GM20000 (cell line): ENCODE results near the gene H2BW1.
"Not testable (repeated sequence)": the region's sequence is repeated elsewhere in the genome, so short reads cannot be mapped to it uniquely, and the experiment has no call there.

Source experiments
- DNase-seq: peaks from one replicate; pipeline ENCODE4 v3.0.0; 2012; ENCODE audit warnings: low spot score
- TF ChIP-seq, protein P1 (sequence below): IDR thresholded peaks from 2 replicates; pipeline ENCODE4 v1.5.1; 2012; ENCODE audit warnings: mild to moderate bottlenecking, control low read depth; ENCODE audit errors: extremely low read depth, missing control alignments

H2BW1 gene, protein sequence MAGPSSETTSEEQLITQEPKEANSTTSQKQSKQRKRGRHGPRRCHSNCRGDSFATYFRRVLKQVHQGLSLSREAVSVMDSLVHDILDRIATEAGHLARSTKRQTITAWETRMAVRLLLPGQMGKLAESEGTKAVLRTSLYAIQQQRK

DNA sequence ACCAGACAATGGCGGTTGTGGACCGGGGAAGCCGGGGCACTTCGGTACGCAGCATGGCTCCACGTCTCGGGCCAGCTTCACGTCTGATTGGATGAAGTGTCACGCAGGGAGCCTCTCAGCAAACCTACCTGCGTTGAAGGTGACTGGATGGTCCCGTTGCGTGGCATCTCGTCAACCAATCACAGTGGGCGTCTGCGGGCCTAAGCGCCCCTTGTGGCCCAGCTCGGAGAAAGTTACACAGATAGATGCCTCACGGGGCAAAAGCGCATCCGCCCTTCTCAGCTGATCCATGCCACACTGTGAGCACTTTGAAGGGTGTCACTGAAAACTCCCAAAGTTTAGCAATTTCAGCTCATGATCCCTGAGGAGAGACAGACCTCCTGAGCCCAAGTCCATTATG is at the start of gene H2BW1:
TSS of gene H2BW1 (minus strand) at position 103 of the 400 bp plus-strand sequence. CDS start 132 bp downstream, outside the sequence.
- TF ChIP-seq, protein P1, sequence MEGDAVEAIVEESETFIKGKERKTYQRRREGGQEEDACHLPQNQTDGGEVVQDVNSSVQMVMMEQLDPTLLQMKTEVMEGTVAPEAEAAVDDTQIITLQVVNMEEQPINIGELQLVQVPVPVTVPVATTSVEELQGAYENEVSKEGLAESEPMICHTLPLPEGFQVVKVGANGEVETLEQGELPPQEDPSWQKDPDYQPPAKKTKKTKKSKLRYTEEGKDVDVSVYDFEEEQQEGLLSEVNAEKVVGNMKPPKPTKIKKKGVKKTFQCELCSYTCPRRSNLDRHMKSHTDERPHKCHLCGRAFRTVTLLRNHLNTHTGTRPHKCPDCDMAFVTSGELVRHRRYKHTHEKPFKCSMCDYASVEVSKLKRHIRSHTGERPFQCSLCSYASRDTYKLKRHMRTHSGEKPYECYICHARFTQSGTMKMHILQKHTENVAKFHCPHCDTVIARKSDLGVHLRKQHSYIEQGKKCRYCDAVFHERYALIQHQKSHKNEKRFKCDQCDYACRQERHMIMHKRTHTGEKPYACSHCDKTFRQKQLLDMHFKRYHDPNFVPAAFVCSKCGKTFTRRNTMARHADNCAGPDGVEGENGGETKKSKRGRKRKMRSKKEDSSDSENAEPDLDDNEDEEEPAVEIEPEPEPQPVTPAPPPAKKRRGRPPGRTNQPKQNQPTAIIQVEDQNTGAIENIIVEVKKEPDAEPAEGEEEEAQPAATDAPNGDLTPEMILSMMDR: no peak
- DNase-seq: no peak

DNA sequence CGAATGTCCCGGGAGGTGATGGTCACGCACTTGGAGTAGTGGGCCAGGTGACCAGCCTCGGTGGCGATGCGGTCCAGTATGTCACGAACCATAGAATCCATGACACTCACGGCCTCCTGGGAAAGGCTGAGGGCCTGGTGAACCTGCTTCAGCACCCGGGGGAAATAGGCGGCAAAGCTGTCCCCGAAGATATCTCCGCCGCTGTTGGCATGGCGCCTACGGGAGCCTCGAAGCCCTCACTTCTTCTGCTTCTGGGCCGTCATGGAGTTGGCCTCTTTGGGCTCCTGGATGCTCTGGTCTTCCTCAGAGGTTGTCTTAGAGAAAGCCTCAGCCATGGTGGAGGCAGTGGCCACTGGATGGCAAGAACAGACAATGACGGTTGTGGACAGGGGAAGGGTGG is 49.1 kb upstream of the H2BW1 start:
- not testable (repeated sequence) for DNase-seq

DNA sequence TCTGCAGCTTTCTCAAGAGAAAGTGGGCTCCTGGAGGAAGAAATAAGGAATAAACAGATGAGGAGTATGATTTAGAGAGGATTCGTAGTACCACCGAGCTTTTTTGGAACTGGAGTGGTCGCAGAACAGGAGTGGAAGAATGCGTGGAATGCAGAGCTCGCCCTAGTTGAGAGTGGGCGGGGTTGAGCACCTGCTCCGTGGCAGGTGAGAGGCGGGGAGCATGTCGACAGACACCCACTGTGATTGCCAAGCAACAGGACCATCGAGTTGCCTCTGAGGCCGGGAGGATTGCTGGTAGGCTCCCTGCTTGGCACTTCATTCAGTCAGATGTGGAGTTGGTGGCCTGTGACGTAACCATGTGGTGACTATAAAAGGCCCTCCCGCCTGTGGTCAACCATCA is 41.4 kb upstream of the H2BW1 start:
- DNase-seq: not testable (repeated sequence)

DNA sequence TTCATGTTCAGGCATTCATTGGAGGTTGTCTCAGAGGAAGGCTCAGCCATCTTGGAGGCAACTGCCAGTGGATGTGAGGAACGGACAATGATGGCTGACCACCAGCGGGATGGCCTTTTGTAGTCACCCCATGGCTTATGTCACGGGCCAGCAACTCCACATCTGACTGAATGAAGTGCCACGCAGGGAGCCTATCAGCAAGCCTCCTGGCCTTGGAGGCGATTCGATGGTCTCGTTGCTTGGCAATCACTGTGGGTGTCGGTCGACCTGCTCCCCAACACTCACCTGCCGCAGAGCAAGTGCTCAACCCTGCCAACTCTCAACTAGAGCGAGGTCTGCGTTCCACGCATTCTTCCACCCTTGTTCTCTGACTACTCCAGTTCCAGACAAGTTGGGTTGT is 33.7 kb upstream of the H2BW1 start:
- TF ChIP-seq, protein P1: no peak

DNA sequence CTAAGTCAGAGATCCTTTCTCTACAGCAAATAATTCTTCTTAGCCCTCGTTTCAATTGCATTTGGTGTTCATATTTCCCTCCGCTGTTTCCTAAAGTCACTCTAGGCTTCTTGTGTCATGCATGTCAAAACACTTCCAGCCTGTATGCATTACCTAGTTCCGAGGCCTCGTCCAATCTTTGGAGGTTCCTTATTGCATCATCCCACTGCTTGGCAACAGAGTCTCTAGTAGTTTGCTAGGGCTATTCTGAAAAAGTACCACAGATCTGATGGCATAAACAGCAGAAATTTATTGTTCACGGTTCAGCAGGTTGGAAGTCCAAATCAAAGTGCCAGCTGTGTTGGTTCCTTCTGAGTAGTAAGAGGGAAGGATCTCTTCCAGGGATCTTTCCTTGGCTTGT is 32.1 kb upstream of the H2BW1 start:
- no peak for DNase-seq
- TF ChIP-seq, protein P1: no peak

More for the DNA sequence above, 33.7 kb upstream of the H2BW1 start:
- DNase-seq: no peak

DNA sequence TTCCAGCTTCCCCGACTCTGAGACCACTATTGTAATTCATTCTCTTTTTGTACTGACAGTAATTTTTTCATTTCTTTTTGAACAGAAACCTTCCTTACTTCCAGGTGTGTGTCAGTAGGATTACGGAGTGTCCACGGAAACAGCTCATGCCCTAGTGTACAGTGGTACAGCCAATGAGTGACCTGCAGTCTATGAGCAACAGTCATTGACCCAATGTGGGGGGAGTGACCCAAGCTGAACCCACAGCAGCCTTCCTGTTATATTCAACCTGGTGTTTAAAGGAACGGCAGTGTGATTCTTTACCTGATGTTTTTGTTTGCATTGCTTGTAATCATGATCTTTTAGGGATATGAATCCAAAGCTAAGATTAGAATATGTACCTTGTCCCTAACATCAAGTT is 27.5 kb upstream of the H2BW1 start:
- no peak for DNase-seq
- TF ChIP-seq, protein P1: no peak

DNA sequence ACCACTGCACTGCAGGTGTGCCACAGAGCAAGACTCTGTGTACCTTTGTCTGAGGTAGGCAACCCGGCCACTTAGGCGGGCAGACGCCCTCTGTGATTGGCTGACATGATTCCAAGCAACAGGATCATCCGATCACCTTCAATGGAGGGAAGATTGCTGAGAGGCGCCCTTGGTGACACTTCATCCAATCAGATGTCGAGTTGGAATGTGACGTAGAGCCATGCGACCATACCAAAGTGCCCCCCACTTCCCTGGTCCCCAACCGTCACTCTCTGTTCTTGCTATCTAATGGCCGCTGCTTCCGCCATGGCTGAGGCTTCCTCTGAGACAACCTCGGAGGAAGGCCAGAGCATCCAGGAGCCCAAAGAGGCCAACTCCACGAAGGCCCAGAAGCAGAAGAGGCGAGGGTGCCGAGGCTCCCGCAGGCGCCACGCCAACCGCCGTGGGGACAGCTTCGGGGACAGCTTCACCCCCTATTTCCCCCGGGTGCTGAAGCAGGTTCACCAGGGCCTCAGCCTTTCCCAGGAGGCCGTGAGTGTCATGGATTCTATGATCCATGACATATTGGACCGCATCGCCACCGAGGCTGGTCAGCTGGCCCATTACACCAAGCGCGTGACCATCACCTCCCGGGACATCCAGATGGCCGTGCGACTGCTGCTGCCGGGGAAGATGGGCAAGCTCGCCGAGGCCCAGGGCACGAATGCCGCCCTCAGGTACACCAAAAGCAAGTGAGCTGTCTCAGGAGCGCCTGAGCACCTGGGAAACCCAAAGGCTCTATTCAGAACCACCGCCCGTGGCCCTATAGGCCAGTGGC is 26.4 kb upstream of the H2BW1 start, which contains the start of gene H2BW2:
TSS of gene H2BW2 (plus strand) at position 268 of the 817 bp plus-strand sequence. CDS start at position 307, 39 bp downstream.
- DNase-seq: no peak
- TF ChIP-seq, protein P1: no peak

DNA sequence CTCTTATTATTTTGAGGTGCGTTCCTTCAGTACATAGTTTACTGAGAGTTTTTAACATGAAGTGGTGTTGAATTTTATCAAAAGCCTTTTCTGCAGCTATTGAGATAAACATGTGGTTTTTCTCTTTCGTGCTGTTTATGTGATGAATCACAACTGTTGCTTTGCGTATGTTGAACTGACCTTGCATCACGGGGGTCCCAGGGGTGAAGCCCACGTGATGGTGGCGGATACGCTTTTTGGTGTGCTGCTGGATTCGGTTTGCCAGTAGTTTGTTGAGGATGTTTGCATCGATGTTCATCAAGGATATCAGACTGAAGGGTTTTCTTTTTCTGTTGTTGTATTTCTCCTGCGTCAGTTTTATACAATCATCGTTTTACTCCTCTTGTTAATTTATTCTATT is 4.6 kb upstream of the H2BW1 start:
- TF ChIP-seq, protein P1: no peak

DNA sequence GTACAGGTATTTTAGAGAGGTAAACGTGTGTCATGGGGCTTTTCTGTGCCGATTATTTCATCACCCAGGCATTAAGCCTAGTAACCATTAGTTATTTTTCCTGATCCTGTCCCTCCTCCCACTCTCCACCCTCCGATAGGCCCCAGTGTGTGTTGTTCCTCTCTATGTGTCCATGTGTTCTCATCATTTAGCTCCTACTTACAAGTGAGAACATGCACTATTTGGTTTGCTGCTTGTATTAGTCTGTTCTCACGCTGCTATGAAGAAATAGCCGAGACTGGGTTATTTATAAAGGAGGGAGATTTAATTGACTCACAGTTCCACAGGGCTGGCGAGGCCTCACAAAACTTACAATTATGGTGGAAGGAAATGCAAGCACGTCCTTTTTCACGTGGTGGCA is 2.1 kb upstream of the H2BW1 start:
- not testable (repeated sequence) for DNase-seq

More for the DNA sequence above, 4.6 kb upstream of the H2BW1 start:
- DNase-seq: no peak
